ENCODE data around the gene SLC1A2. TPM values are rescaled to one million over a fixed set of nuclear protein-coding genes. Genes with fewer than 3 reads are reported as not detected.

SLC1A2 gene
- total RNA-seq, 1 experiment from 2014 or later: 0.50 TPM

- Histone ChIP-seq H3K4ac (ENCODE audit: low read depth, low read length) (no peak overlapping the region), H4K8ac (replicated peaks; ENCODE audit: insufficient read length, low read depth, low read length) (no peak overlapping the region), H3K79me2 (ENCODE audit: insufficient read depth, low read length) (no peaks in the 10 kb centered on the region), H2BK5ac (ENCODE audit: insufficient read length, low read length) (no peak overlapping the region), H3K23me2 (ENCODE audit: insufficient read length, low read depth, low read length, poor library complexity, severe bottlenecking) (no peaks in the 10 kb centered on the region), H2BK120ac (ENCODE audit: low read depth, low read length, poor library complexity, severe bottlenecking) (no peak overlapping the region), H3K27me3 (ENCODE audit: insufficient read depth, low read length) (peaks cover 2% of the 10 kb centered on the region; the same call in 1 of the 2 replicates), H3K14ac (ENCODE audit: insufficient read depth, low read length) (no peak overlapping the region), H2BK12ac (ENCODE audit: insufficient read length, low read depth, low read length) (no peak overlapping the region), H2AFZ (ENCODE audit: low read length) (no peak overlapping the region), H2BK15ac (ENCODE audit: low read depth, low read length) (no peak overlapping the region), H2BK20ac (ENCODE audit: low read depth, low read length, poor library complexity, severe bottlenecking) (no peak overlapping the region), H3K9me3 (ENCODE audit: control insufficient read depth, low read depth, low read length) (no peaks in the 10 kb centered on the region), H4K20me1 (ENCODE audit: control insufficient read depth, insufficient read depth, insufficient read length) (no peaks in the 10 kb centered on the region), H3K23ac (ENCODE audit: insufficient read length, low read depth, low read length) (no peak overlapping the region), H3K79me1 (ENCODE audit: insufficient read depth, low read depth, low read length, poor library complexity, severe bottlenecking) (no peaks in the 10 kb centered on the region), H4K5ac (ENCODE audit: insufficient read length, low read depth, low read length) (no peak overlapping the region), H2AK5ac (ENCODE audit: insufficient read length, low read length) (no peak overlapping the region), H3K4me1 (ENCODE audit: insufficient read depth, low read length) (no peaks in the 10 kb centered on the region), H3K9ac (ENCODE audit: extremely low read depth, insufficient read length, low read length) (no peak overlapping the region), H3K56ac (ENCODE audit: insufficient read length, low read depth, low read length) (no peak overlapping the region), H3K18ac (ENCODE audit: insufficient read length, low read depth, low read length) (no peak overlapping the region), H3T11ph (ENCODE audit: low read length) (no peak overlapping the region), H3K4me2 (ENCODE audit: insufficient read depth, insufficient read length, low read length) (no peak overlapping the region), H4K91ac (ENCODE audit: insufficient read length, low read depth, low read length) (no peak overlapping the region), H3K27ac (ENCODE audit: insufficient read length, low read depth, low read length) (no peak overlapping the region)
- H3K4me1 Mint-ChIP-seq: peaks cover 6 to 10% of the 10 kb centered on the region in 2 experiments
- no peaks in the 10 kb centered on the region for H3K9me3 Mint-ChIP-seq
- no peak for TF ChIP-seq CTCF (conservative IDR thresholded peaks at IDR 0.05)
- no peak overlapping the region for H3K27ac Mint-ChIP-seq
- peaks cover 70% of the 10 kb centered on the region for H3K27me3 Mint-ChIP-seq (ENCODE audit: low read depth)
- H3K4me3 Mint-ChIP-seq: no peak overlapping the region
- no peaks in the 10 kb centered on the region for H3K36me3 Mint-ChIP-seq (ENCODE audit: insufficient read depth in 1 of 3, low read depth in 3 of 3)
- DNase-seq: no peak
- WGBS (ENCODE audit: extremely low coverage, insufficient read length, low lambda C conversion rate): no CpG with 5 or more reads among the region's 4 CpGs
These were observed 69.5 kb downstream of the SLC1A2 start for GRCh38 chr11:35349897-35350296.

All from H9 (cell line).